Gastrocnemius medialis (tissue), 4 donors: ENCODE results near the gene IL34.

Experiments
- POLR2A ChIP-seq, 2 donors: fragments of 450-650 bp; IDR thresholded peaks; one replicate each; pipeline ENCODE4 v1.6.1; 2017; ENCODE audit warnings: antibody characterized with exemption in 2 of 2, mild to moderate bottlenecking in 2 of 2, moderate library complexity in 2 of 2
- TF ChIP-seq, protein P1 (sequence below), 5 experiments: fragments of 450-650 bp in 3 of 5; fragments of 200-600 bp in 2 of 5; sonication (generic) in 2 of 5; IDR thresholded peaks in 4 of 5; conservative IDR thresholded peaks in 1 of 5; 1 replicate in 4 of 5; 2 replicates in 1 of 5; pipeline ENCODE4 v1.5.1; 2016 to 2019; ENCODE audit warnings: antibody characterized with exemption in 5 of 5, mild to moderate bottlenecking in 3 of 5, moderate library complexity in 3 of 5

DNA sequence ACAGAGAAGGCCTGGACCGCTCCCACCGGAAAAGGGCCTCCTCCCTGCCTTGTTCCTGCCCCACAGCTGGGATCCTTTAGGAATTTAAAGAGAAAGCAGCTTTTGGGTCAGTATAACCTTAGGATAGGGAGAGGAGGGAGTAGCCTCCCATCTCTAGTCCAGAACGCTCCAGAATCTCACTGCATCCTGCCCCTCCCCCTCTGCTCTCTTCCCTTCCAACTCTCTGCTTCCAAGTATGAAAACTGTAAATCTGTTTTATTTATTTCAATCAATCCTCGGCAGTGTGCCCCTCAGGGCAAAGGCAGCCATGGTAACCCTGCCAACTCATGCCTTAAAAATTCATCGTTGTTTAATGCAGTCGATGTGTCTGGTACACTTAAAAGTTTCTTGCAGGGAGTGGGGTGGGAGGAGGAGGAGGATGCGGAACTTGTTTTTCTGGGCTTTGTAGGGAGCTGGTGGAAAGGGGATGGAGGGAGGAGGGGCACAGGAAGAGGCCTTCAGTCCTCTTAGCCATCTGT is 60.6 kb downstream of the IL34 start:
- TF ChIP-seq, protein P1, sequence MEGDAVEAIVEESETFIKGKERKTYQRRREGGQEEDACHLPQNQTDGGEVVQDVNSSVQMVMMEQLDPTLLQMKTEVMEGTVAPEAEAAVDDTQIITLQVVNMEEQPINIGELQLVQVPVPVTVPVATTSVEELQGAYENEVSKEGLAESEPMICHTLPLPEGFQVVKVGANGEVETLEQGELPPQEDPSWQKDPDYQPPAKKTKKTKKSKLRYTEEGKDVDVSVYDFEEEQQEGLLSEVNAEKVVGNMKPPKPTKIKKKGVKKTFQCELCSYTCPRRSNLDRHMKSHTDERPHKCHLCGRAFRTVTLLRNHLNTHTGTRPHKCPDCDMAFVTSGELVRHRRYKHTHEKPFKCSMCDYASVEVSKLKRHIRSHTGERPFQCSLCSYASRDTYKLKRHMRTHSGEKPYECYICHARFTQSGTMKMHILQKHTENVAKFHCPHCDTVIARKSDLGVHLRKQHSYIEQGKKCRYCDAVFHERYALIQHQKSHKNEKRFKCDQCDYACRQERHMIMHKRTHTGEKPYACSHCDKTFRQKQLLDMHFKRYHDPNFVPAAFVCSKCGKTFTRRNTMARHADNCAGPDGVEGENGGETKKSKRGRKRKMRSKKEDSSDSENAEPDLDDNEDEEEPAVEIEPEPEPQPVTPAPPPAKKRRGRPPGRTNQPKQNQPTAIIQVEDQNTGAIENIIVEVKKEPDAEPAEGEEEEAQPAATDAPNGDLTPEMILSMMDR (IDR thresholded peaks at IDR 0.05 in 4 of 5, conservative IDR thresholded peaks at IDR 0.05 in 1 of 5): no peak
- TF ChIP-seq POLR2A (IDR thresholded peaks at IDR 0.05): no peak
